AG10803 (cell line): ENCODE results near the gene STAC2.

Experiments
- DNase-seq: peaks from one replicate; pipeline ENCODE4 v3.0.0; 2010; ENCODE audit warnings: low read depth
- H3K4me3 ChIP-seq: 2 replicates; pipeline ENCODE4 v1.5.1; 2011; ENCODE audit warnings: mild to moderate bottlenecking, low read length, control low read depth
- CTCF ChIP-seq: conservative IDR thresholded peaks from 2 replicates; pipeline ENCODE4 v1.5.1; 2011; ENCODE audit warnings: mild to moderate bottlenecking, low read length, control low read depth, inconsistent platforms

Gene STAC2

DNA sequence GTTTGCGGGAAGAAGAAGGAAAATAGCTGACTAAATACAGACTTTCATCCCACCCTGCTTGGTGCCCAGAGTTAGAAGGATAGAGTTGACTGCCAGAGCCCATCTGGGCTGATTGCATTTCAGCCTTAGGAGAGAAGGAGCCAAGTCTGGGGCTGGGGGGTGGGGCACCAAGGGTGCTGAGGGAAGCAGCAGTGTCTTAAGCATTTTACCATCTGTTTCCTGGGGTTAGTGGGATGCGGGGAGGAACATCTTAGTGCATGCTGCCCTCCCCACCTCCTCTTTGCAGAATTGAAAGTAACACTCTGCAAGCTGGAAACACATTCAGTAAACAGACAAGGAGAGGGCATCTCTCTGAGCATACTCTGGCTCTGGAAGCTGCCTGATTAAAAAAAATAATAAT, 58.3 kb downstream of the STAC2 start:
- no peak for TF ChIP-seq CTCF
- DNase-seq, result peak; percentile 37

GRCh38 chr17:39166437-39167335, 59.1 kb downstream of the STAC2 start:
- DNase-seq, result no peak
- no peak overlapping the region for H3K4me3 ChIP-seq
- TF ChIP-seq CTCF, result no peak

More for the DNA sequence above, 58.3 kb downstream of the STAC2 start:
- no peak overlapping the region for H3K4me3 ChIP-seq

- DNase-seq, result no peak
- TF ChIP-seq CTCF, result no peak
Observed at GRCh38 chr17:39165841-39166349, 59.9 kb downstream of the STAC2 start, which contains the start of gene ARL5C. Gene ARL5C, minus strand, starts transcription at chr17:39166161. Its CDS starts 401 bp downstream, at chr17:39165760.

DNA sequence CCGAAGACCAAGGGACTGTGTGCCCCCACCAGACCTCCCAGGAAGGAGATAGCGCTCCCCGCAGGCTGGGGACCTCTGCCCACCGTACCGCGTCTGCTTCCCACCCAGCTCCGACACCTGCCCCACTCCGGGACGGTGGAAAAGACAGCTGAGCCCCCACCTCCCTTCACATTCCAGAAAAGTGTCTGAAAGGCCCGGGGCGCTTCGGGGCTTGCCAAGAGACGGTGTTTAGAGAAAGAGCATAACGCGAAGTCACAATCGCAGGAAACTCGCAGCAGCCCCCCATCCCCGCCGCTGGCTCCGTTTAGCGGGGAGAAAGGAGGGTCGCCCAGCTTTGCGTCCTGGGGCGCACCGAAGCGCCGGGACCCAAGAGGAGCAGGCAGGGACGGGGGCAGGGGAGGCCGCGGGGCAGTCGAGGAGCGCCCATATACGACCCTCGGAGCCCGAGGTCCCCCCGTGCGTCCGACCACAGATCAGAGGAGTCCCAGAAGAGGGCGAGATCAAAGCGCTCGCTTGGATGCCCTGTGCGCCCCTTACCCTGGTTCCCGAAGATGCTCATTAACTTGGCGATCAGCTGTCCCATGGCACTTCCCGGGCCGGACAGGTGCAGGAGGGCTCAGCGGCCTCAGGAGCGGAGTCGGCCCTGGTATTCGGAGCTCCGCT, 60.4 kb downstream of the STAC2 start:
- H3K4me3 ChIP-seq, result peak overlapping the region; percentile 57
- TF ChIP-seq CTCF, result no peak
- no peak for DNase-seq

More at GRCh38 chr17:39165841-39166349, 59.9 kb downstream of the STAC2 start, which contains the start of gene ARL5C:
- peak within 1 kb of the TSS; percentile 57 for H3K4me3 ChIP-seq

DNA sequence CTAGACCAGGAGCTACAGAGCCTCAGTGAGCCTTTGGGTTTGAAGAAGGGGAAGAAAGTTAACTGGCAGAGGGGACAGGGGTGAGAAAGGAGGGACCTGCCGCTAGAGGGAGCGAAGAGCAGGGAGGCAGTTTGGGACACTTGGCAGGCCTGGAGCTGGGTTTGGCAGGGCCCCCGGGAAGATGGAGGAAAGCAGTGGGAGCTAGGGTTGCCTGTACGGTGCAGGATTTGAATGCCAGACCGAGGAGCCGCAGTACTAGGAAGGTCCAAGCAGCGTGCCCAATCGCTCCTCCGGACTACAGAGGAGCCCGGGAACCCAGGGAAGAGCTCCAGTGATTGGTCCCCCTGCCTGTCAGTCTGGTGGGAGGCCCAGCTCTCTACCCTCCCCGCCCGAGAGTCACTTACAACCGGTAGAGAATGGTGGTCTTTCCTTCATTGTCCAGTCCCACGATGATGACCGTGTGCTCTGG, 61.0 kb downstream of the STAC2 start:
- DNase-seq, result peak; percentile 92
- TF ChIP-seq CTCF, result peak; percentile 89

DNA sequence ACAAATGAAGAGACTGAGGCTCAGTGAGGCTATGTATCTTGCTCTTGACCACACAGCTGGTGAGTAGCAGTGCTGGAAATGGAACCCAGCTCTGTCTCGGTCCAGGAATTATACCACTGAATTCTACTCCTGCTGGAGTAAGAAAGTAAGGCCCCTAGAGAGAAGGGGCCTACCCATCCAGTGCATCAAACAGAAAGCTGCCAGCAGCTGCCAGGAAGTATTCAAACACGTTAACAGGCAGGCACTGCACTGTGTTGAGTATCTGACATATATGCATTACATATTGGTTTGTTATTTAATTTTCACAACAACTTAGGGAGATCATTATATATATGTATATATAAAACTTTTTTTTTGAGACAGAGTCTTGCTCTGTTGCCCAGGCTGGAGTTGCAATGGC, 63.8 kb downstream of the STAC2 start:
- H3K4me3 ChIP-seq, result no peak overlapping the region
- no peak for DNase-seq
- TF ChIP-seq CTCF, result no peak

More for the DNA sequence above, 61.0 kb downstream of the STAC2 start:
- peak overlapping the region; percentile 57 for H3K4me3 ChIP-seq
